Naive thymus-derived CD8-positive, alpha-beta T cell (primary cell): ENCODE measurements around the gene EIF4B. TPM values are rescaled to one million over a fixed set of nuclear protein-coding genes. Genes with fewer than 3 reads are reported as not detected.
A peak's percentile ranks its signal among the peaks of the same experiment; 100 is the strongest.

Experiments
- ATAC-seq, 2 donors: fragments of 150-1000 bp; cut with Tn5 transposase in 1 of 2; sonication (Bioruptor Pico), chemical (Tn5 transposase) in 1 of 2; 1 replicate in 1 of 2; 2 replicates in 1 of 2; pipeline ENCODE4 v1.10.0; 2021; ENCODE audit warnings: mild to moderate bottlenecking in 2 of 2, moderate library complexity in 2 of 2
- POLR2A ChIA-PET: fragments of 350-600 bp; sonication (Branson Sonifier 250); formaldehyde crosslinking; loops from one replicate; lab custom pipeline; 2021; ENCODE audit warnings: antibody characterized with exemption; lab: Charles Lee
- DNase-seq, 10 donors: peaks; one replicate each; pipeline versions ENCODE4 v3.0.0 to v3.0.0-alpha.2; 2020 to 2022
- H3K27ac Mint-ChIP-seq, 10 donors: one replicate each; pipeline ENCODE4 v1.8.0; 2020 to 2022; ENCODE audit warnings: mild to moderate bottlenecking in 10 of 10, mixed read lengths in 10 of 10, moderate library complexity in 4 of 10, inconsistent platforms in 1 of 10
- H3K27me3 Mint-ChIP-seq, 5 donors: one replicate each; pipeline ENCODE4 v1.8.0; 2021 to 2022; ENCODE audit warnings: mixed read lengths in 5 of 5
- H3K36me3 Mint-ChIP-seq, 3 donors: one replicate each; pipeline ENCODE4 v1.8.0; 2020 to 2022; ENCODE audit warnings: mixed read lengths in 3 of 3, mild to moderate bottlenecking in 2 of 3, inconsistent platforms in 1 of 3
- H3K4me1 Mint-ChIP-seq, 4 donors: one replicate each; pipeline ENCODE4 v1.8.0; 2021 to 2022; ENCODE audit warnings: mixed read lengths in 4 of 4
- H3K4me3 Mint-ChIP-seq, 10 donors: one replicate each; pipeline ENCODE4 v1.8.0; 2020 to 2022; ENCODE audit warnings: mild to moderate bottlenecking in 10 of 10, mixed read lengths in 10 of 10, moderate library complexity in 6 of 10, inconsistent platforms in 1 of 10
- H3K9me3 Mint-ChIP-seq, 9 donors: one replicate each; pipeline ENCODE4 v1.8.0; 2020 to 2022; ENCODE audit warnings: mixed read lengths in 9 of 9, mild to moderate bottlenecking in 3 of 9, inconsistent platforms in 1 of 9, moderate library complexity in 1 of 9
- polyA plus RNA-seq, 3 donors: library from polyadenylated mRNA; unstranded; fragments of 300-500 nt; fragmentation: Illumina TruSeq; gene quantifications; one replicate each; pipeline ENCODE4 v1.2.3, GENCODE V29; 2021
- total RNA-seq, 8 experiments: library from RNA in 2 of 8; stranded (reverse) in 2 of 8; gene quantifications; one replicate each; pipeline ENCODE4 v1.2.3 and lab custom pipeline; 2021 to 2026

The EIF4B gene
- total and polyA plus RNA-seq, 5 experiments from 2014 or later, result 116 to 804 (median 146) TPM

DNA sequence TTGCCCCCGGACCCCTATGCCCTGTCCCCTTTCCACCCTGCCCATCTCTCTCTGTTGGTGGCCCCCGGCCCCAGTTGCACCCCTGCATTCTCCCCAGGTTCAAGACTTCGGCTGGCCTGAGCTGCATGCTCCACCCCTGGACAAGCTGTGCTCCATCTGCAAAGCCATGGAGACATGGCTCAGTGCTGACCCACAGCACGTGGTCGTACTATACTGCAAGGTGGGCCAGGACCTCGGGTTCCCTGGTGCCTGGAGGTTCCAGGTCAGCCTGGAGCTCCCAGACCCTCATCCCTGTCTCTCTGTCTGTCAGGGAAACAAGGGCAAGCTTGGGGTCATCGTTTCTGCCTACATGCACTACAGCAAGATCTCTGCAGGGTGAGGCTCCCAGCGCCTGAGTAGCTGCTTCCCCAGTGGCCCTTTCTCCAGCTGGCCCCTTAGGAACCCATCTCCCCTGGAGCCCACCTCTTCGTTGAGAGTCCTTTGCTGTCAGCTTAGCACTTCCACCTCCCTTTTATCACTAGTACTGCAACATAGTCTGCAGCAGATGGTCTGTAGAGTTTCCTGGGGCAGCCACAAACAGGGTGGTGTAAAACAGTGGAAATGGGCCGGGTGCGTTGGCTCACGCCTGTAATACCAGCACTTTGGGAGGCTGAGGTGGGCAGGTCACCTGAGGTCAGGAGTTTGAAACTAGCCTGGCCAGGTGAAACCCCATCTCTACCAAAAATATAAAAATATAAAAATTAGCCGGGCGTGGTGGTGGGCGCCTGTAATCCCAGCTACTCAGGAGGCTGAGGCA, 49.4 kb downstream of the EIF4B start:
- no peaks in the 10 kb centered on the region for H3K36me3 Mint-ChIP-seq
- POLR2A ChIA-PET, result interaction anchor here (0.6 to 3.9 kb wide), 6 partner anchors 15 to 48 kb away, joined by 3 to 16 read pairs (median 6); partner anchors contain the start of gene SPRYD3
- H3K9me3 Mint-ChIP-seq, result no peaks in the 10 kb centered on the region
- peaks cover 0 to 2% (median 0%) of the 10 kb centered on the region in 5 donors for H3K27me3 Mint-ChIP-seq
- H3K27ac Mint-ChIP-seq, result peak overlapping the region in 4 of 10 donors; percentile 3 to 85 (median 56)
- DNase-seq (peak in 1 of 10 donors; percentile 57), ATAC-seq (no peak)
- H3K4me1 Mint-ChIP-seq, result peaks cover 7 to 21% (median 16%) of the 10 kb centered on the region in 4 donors
- H3K4me3 Mint-ChIP-seq, result peak overlapping the region in 8 of 10 donors; percentile 20 to 99 (median 53)

DNA sequence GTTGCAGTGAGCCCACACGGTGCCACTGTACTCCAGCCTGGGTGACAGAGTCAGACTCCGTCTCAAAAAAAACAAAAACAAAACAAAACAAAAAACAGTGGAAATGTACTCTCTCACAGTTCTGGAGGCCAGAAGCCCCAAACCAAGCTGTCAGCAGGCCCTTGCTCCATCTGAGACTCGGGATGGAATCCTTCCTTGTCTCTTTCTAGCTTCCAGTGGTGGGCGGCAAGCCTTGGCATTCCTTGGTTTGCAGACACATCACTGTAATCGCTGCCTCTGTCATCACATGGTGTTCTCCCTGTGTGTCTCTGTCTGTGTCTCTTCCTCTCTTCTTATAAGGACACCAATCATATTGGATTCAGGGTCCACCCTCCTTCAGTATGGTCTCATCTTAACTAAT, 50.0 kb downstream of the EIF4B start:
- POLR2A ChIA-PET, result interaction anchor here (0.6 to 3.9 kb wide), 6 partner anchors 9 to 49 kb away, joined by 3 to 16 read pairs (median 5); partner anchors contain the start of gene SPRYD3
- Mint-ChIP-seq H3K27ac (peak overlapping the region in 1 of 10 donors; percentile 34), H3K9me3 (no peaks in the 10 kb centered on the region), H3K4me3 (peak overlapping the region in 2 of 10 donors; percentile 29 to 40), H3K27me3 (peaks cover 0 to 2% (median 0%) of the 10 kb centered on the region in 5 donors), H3K4me1 (peaks cover 7 to 23% (median 19%) of the 10 kb centered on the region in 4 donors), H3K36me3 (no peaks in the 10 kb centered on the region)
- DNase-seq (no peak), ATAC-seq (no peak)

DNA sequence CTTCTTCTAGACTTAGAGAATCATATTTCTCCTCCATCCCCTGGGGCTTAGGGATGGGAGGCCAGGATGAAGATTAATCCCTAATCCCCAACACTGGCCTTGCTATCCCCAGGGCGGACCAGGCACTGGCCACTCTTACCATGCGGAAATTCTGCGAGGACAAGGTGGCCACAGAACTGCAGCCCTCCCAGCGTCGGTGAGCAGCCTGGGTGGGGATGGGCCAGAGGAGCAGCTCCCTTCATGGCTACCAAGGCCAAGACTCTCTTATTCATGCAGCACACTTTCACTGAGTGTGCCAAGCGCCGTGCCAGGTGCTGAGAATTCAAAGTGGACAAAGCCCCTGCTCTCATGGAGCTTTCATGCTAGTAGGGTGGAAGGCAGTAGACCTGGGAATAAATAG, 50.6 kb downstream of the EIF4B start:
- POLR2A ChIA-PET, result interaction anchor here (1.9 kb wide), 1 partner anchor 9 kb away, joined by 5 read pairs; no protein-coding TSS in a partner anchor
- H3K4me3 Mint-ChIP-seq, result no peak overlapping the region
- ATAC-seq (no peak), DNase-seq (peak in 1 of 10 donors; percentile 54)
- H3K27ac Mint-ChIP-seq, result peak overlapping the region in 1 of 10 donors; percentile 63
- no peaks in the 10 kb centered on the region for H3K9me3 Mint-ChIP-seq
- peaks cover 7 to 27% (median 19%) of the 10 kb centered on the region in 4 donors for H3K4me1 Mint-ChIP-seq
- no peaks in the 10 kb centered on the region for H3K36me3 Mint-ChIP-seq
- H3K27me3 Mint-ChIP-seq, result peaks cover 0 to 2% (median 0%) of the 10 kb centered on the region in 5 donors

DNA sequence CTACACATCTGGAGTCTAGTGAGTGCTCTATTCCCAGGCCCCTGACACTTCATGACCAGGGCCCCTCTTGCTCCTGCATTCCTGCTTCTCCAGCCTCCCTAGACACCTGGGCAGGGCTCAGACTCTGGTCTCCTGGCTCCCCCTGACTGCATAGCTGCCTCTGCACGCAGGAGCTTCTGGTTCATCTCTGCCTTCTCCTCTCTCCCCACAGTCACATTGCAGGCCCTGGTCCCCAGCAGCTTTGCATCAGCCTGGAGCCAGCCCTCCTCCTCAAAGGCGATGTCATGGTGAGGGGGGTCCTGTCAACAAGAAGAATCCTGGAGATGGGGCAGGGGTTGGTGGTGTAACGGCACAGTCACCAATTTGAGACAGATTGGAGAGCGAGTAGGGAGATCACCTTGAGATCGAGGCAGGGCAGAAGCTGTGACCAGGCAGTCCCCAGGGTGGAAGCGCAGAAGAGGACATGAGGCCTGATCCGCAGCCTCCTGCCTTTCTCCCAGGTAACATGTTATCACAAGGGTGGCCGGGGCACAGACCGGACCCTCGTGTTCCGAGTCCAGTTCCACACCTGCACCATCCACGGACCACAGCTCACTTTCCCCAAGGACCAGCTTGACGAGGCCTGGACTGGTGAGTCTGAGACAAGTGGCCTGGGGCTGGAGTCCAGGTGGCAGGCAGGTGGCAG, 51.7 kb downstream of the EIF4B start:
- Mint-ChIP-seq H3K4me3 (no peak overlapping the region), H3K27me3 (peaks cover 0 to 2% (median 0%) of the 10 kb centered on the region in 5 donors), H3K27ac (peak overlapping the region in 4 of 10 donors; percentile 47 to 86 (median 48)), H3K9me3 (no peaks in the 10 kb centered on the region), H3K36me3 (no peaks in the 10 kb centered on the region), H3K4me1 (peaks cover 7 to 27% (median 18%) of the 10 kb centered on the region in 4 donors)
- no peak for ATAC-seq
- POLR2A ChIA-PET, result interaction anchor here (1.9 kb wide), 1 partner anchor 10 kb away, joined by 5 read pairs; no protein-coding TSS in a partner anchor
- DNase-seq, result peak in 1 of 10 donors; percentile 62

DNA sequence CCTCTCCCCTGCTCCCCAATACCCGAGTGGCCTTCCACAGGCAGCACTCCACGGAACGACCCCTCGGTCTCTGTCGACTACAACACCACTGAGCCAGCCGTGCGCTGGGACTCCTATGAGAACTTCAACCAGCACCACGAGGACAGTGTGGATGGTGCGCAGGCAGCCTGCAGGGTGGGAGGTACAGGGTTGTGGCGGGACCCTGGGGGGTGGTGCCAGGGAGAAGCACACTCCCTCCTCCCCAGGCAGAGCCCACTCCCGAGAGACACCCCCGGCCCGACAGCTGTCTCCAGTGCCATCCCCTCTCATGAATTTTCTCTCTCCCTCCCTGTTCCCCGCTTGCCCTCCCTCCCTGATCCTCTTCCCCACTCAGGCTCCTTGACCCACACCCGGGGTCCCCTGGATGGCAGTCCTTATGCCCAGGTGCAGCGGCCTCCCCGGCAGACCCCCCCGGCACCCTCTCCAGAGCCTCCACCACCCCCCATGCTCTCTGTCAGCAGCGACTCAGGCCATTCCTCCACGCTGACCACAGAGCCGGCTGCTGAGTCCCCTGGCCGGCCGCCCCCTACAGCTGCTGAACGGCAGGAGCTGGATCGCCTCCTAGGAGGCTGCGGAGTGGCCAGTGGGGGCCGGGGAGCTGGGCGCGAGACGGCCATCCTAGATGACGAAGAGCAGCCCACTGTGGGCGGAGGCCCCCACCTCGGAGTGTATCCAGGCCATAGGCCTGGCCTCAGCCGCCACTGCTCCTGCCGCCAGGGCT, 52.6 kb downstream of the EIF4B start:
- no peak overlapping the region for H3K27ac Mint-ChIP-seq
- POLR2A ChIA-PET, result no interaction called here
- H3K4me3 Mint-ChIP-seq, result no peak overlapping the region

DNA sequence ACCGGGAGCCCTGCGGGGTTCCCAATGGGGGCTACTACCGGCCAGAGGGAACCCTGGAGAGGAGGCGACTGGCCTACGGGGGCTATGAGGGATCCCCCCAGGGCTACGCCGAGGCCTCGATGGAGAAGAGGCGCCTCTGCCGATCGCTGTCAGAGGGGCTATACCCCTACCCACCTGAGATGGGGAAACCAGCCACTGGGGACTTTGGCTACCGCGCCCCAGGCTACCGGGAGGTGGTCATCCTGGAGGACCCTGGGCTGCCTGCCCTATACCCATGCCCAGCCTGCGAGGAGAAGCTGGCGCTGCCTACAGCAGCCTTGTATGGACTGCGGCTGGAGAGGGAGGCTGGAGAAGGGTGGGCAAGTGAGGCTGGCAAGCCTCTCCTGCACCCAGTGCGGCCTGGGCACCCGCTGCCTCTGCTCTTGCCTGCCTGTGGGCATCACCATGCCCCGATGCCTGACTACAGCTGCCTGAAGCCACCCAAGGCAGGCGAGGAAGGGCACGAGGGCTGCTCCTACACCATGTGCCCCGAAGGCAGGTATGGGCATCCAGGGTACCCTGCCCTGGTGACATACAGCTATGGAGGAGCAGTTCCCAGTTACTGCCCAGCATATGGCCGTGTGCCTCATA, 53.3 kb downstream of the EIF4B start:
- peaks cover 0 to 10% (median 0%) of the 10 kb centered on the region in 3 donors for H3K36me3 Mint-ChIP-seq
- H3K9me3 Mint-ChIP-seq, result no peaks in the 10 kb centered on the region
- POLR2A ChIA-PET, result interaction anchor here (0.6 kb wide), 1 partner anchor 157 kb away, joined by 4 read pairs; no protein-coding TSS in a partner anchor
- H3K4me3 Mint-ChIP-seq, result no peak overlapping the region
- DNase-seq, result peak in 1 of 10 donors; percentile 50
- H3K4me1 Mint-ChIP-seq, result peaks cover 0 to 15% (median 7%) of the 10 kb centered on the region in 4 donors
- ATAC-seq, result no peak
- H3K27ac Mint-ChIP-seq, result no peak overlapping the region
- peaks cover 0 to 2% (median 0%) of the 10 kb centered on the region in 5 donors for H3K27me3 Mint-ChIP-seq

More for the DNA sequence above, 52.6 kb downstream of the EIF4B start:
- H3K36me3 Mint-ChIP-seq, result peaks cover 0 to 5% (median 0%) of the 10 kb centered on the region in 3 donors
- peak in 1 of 10 donors; percentile 55 for DNase-seq
- H3K4me1 Mint-ChIP-seq, result peaks cover 4 to 21% (median 12%) of the 10 kb centered on the region in 4 donors
- H3K9me3 Mint-ChIP-seq, result no peaks in the 10 kb centered on the region
- peaks cover 0 to 2% (median 0%) of the 10 kb centered on the region in 5 donors for H3K27me3 Mint-ChIP-seq
- ATAC-seq, result no peak

DNA sequence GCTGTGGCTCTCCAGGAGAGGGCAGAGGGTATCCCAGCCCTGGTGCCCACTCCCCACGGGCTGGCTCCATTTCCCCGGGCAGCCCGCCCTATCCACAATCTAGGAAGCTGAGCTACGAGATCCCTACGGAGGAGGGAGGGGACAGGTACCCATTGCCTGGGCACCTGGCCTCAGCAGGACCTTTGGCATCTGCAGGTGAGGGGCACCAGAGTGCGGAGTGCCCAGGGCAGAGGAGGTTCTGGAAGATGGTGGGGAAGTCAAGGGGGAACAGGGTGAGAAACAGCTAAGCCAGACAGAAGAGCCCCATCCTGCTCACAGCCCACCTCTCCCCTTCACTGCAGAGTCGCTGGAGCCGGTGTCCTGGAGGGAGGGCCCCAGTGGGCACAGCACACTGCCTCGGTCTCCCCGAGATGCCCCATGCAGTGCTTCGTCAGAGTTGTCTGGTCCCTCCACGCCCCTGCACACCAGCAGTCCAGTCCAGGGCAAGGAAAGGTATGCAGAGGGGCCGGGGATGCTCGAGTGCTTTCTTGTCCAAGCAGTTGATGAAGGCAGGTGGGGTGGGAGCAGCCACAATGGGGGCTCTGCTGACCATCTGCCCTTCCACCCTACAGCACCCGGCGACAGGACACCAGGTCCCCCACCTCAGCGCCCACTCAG, 53.9 kb downstream of the EIF4B start:
- peaks cover 0 to 2% (median 0%) of the 10 kb centered on the region in 5 donors for H3K27me3 Mint-ChIP-seq
- no peak overlapping the region for H3K4me3 Mint-ChIP-seq
- POLR2A ChIA-PET, result interaction anchor here (0.6 to 2.3 kb wide), 4 partner anchors 12 to 156 kb away, joined by 4 to 7 read pairs (median 6); partner anchors contain the start of genes SOAT2 and SPRYD3
- H3K9me3 Mint-ChIP-seq, result no peaks in the 10 kb centered on the region
- H3K36me3 Mint-ChIP-seq, result peaks cover 0 to 17% (median 2%) of the 10 kb centered on the region in 3 donors
- peaks cover 2 to 18% (median 7%) of the 10 kb centered on the region in 4 donors for H3K4me1 Mint-ChIP-seq
- ATAC-seq, result no peak
- H3K27ac Mint-ChIP-seq, result no peak overlapping the region
- peak in 1 of 10 donors; percentile 32 for DNase-seq

DNA sequence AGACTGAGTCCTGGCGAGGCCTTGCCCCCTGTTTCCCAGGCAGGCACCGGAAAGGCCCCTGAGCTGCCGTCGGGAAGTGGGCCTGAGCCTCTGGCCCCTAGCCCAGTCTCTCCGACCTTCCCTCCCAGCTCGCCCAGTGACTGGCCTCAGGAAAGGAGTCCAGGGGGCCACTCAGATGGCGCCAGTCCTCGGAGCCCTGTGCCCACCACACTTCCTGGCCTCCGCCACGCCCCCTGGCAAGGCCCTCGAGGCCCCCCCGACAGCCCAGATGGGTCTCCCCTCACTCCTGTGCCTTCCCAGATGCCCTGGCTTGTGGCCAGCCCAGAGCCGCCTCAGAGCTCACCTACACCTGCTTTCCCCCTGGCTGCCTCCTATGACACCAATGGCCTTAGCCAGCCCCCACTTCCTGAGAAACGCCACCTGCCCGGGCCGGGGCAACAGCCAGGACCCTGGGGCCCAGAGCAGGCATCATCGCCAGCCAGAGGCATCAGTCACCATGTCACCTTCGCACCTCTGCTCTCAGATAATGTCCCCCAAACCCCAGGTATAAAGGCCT, 54.5 kb downstream of the EIF4B start:
- Mint-ChIP-seq H3K9me3 (no peaks in the 10 kb centered on the region), H3K27ac (peak overlapping the region in 1 of 10 donors; percentile 22), H3K36me3 (peaks cover 0 to 19% (median 2%) of the 10 kb centered on the region in 3 donors), H3K4me1 (peaks cover 3 to 14% (median 5%) of the 10 kb centered on the region in 4 donors), H3K27me3 (no peaks in the 10 kb centered on the region), H3K4me3 (no peak overlapping the region)
- POLR2A ChIA-PET, result interaction anchor here (0.6 to 2.3 kb wide), 6 partner anchors 13 to 179 kb away, joined by 3 to 7 read pairs (median 6); partner anchors contain the start of genes SOAT2 and SPRYD3
- DNase-seq, result peak in 1 of 10 donors; percentile 61
- no peak for ATAC-seq

DNA sequence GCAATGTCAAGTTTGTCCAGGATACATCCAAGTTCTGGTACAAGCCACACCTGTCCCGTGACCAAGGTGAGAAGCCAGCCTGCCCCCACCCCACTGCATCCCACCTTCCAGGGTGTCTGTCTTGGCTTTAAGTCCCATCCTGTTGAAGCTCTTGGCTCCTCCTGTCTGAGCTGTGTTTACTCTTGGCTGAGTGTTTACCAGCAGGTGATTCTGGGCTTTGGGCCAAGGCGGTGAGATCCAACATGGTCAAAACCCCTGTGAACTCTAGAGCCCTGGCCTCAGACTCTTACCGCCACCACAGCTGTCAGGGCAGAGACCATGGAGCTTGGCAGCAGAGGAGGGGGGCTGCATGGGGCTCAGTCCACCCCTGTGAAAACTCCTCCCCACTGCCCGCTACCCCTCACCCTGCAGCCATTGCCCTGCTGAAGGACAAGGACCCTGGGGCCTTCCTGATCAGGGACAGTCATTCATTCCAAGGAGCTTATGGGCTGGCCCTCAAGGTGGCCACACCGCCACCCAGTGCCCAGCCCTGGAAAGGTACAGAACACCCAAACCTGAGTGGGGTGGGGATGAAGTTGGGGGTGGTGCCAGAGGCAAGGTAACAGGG, 55.3 kb downstream of the EIF4B start:
- Mint-ChIP-seq H3K9me3 (no peaks in the 10 kb centered on the region), H3K4me3 (no peak overlapping the region), H3K4me1 (peaks cover 8 to 20% (median 11%) of the 10 kb centered on the region in 4 donors), H3K27me3 (no peaks in the 10 kb centered on the region), H3K36me3 (peaks cover 0 to 26% (median 2%) of the 10 kb centered on the region in 3 donors), H3K27ac (peak overlapping the region in 5 of 10 donors; percentile 24 to 87 (median 55))
- DNase-seq, result peak in 1 of 10 donors; percentile 34
- POLR2A ChIA-PET, result interaction anchor here (1.2 to 2.3 kb wide), 5 partner anchors 14 to 41 kb away, joined by 3 to 7 read pairs (median 6); partner anchors contain the start of genes SOAT2 and SPRYD3
- ATAC-seq, result peak in 1 of 2 donors; percentile 28
